Suprapubic skin (tissue), 3 donors: ENCODE data around the gene SPOCK1.

Source experiments
- POLR2A ChIP-seq, 2 donors: fragments of 450-650 bp; IDR thresholded peaks; one replicate each; pipeline ENCODE4 v1.6.1; 2017; ENCODE audit warnings: antibody characterized with exemption in 2 of 2, mild to moderate bottlenecking in 2 of 2, moderate library complexity in 2 of 2
- TF ChIP-seq, protein P1 (sequence below), 2 donors: fragments of 200-600 bp in 1 of 2; fragments of 450-650 bp in 1 of 2; sonication (generic) in 1 of 2; IDR thresholded peaks; one replicate each; pipeline ENCODE4 v1.5.1; 2016 to 2019; ENCODE audit warnings: antibody characterized with exemption in 2 of 2, mild to moderate bottlenecking in 1 of 2, moderate library complexity in 1 of 2

DNA sequence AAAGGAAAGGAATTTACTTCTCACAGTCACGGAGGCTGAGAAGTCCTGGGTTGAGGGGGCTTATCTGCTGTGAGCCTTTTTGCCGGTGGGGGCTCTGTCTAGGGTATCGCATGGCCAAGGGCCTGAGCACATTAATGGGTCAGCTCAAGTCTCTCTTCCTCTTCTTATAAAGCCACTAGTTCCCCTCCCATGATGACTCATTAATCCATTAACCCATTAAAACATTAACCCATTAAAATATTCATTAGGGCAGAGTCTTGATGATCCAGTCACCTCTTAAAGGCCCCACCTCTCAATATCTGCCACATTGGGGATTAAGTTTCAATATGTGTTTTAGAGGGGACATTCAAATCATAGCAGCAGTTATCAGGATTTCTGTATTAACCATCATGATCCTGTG, 406.3 kb downstream of the SPOCK1 start:
- TF ChIP-seq, protein P1, sequence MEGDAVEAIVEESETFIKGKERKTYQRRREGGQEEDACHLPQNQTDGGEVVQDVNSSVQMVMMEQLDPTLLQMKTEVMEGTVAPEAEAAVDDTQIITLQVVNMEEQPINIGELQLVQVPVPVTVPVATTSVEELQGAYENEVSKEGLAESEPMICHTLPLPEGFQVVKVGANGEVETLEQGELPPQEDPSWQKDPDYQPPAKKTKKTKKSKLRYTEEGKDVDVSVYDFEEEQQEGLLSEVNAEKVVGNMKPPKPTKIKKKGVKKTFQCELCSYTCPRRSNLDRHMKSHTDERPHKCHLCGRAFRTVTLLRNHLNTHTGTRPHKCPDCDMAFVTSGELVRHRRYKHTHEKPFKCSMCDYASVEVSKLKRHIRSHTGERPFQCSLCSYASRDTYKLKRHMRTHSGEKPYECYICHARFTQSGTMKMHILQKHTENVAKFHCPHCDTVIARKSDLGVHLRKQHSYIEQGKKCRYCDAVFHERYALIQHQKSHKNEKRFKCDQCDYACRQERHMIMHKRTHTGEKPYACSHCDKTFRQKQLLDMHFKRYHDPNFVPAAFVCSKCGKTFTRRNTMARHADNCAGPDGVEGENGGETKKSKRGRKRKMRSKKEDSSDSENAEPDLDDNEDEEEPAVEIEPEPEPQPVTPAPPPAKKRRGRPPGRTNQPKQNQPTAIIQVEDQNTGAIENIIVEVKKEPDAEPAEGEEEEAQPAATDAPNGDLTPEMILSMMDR (IDR thresholded peaks at IDR 0.05) = no peak
- TF ChIP-seq POLR2A (IDR thresholded peaks at IDR 0.05) = no peak
